Mammary epithelial cell (primary cell): ENCODE measurements around the gene SWI5.

Experiments used
- CTCF ChIP-seq, 2 donors: IDR thresholded peaks in 1 of 2; conservative IDR thresholded peaks in 1 of 2; 2 replicates each; pipeline ENCODE4 v1.5.1; 2011 to 2012; ENCODE audit warnings: inconsistent platforms in 2 of 2, low read length in 2 of 2, mild to moderate bottlenecking in 2 of 2, control low read depth in 1 of 2, low read depth in 1 of 2; ENCODE audit not compliant: insufficient read depth in 1 of 2; ENCODE audit errors: extremely low read depth in 1 of 2
- EZH2 ChIP-seq: IDR thresholded peaks from 2 replicates; pipeline ENCODE4 v1.6.1; 2012; ENCODE audit warnings: low read length, inconsistent platforms, borderline replicate concordance

- TF ChIP-seq CTCF (conservative IDR thresholded peaks at IDR 0.05 in 1 of 2, IDR thresholded peaks at IDR 0.05 in 1 of 2; ENCODE audit: extremely low read depth in 1 of 2, insufficient read depth in 1 of 2, low read depth in 1 of 2, low read length in 2 of 2) (no peak), EZH2 (no peak)
Measured at GRCh38 chr9:128249558-128249907, 26.5 kb upstream of the SWI5 start.
